OCI-LY7 (cell line): ENCODE measurements around the gene TRIM58. TPM values are rescaled to one million over a fixed set of nuclear protein-coding genes. Genes with fewer than 3 reads are reported as not detected.

Experiments used
- BruUV-seq: library from RNA; stranded (reverse); fragments of 400-500 nt; replicated peaks from 2 replicates; lab custom pipeline; 2021; lab: Mats Ljungman, UMichigan
- CTCF ChIA-PET: fragments of 300-600 bp; sonication (Branson Sonifier 250); formaldehyde crosslinking; loops from one replicate; lab custom pipeline; 2022; ENCODE audit warnings: antibody characterized with exemption; ENCODE audit not compliant: unreplicated experiment; lab: Charles Lee
- POLR2A ChIA-PET: fragments of 300-600 bp; sonication (Branson Sonifier 250); formaldehyde crosslinking; loops from one replicate; lab custom pipeline; 2022; ENCODE audit warnings: antibody characterized with exemption; lab: Charles Lee
- DNase-seq: peaks from one replicate; pipeline ENCODE4 v3.0.0-alpha.2; 2015; ENCODE audit warnings: low spot score
- H2AFZ ChIP-seq: fragments of 200-600 bp; sonication (generic), shearing (Covaris generic); 2 replicates; pipeline ENCODE4 v1.6.1; 2014; ENCODE audit warnings: mild to moderate bottlenecking, antibody characterized with exemption, low read length, moderate library complexity
- H3K27ac ChIP-seq: fragments of 200-600 bp; sonication (generic); 2 replicates; pipeline ENCODE4 v1.5.1; 2014; ENCODE audit warnings: mixed run types, low read depth, mild to moderate bottlenecking, moderate library complexity, low read length, inconsistent platforms; ENCODE audit not compliant: poor library complexity, severe bottlenecking
- H3K36me3 ChIP-seq: fragments of 200-600 bp; sonication (generic); 2 replicates; pipeline ENCODE4 v1.6.1; 2014; ENCODE audit warnings: mild to moderate bottlenecking, antibody characterized with exemption, low read length, moderate library complexity, mixed read lengths; ENCODE audit not compliant: insufficient read depth
- H3K4me1 ChIP-seq: fragments of 200-600 bp; sonication (generic); 2 replicates; pipeline ENCODE4 v1.5.1; 2014; ENCODE audit warnings: mild to moderate bottlenecking, low read length; ENCODE audit not compliant: insufficient read depth, poor library complexity, severe bottlenecking
- H3K4me2 ChIP-seq: fragments of 200-600 bp; sonication (generic); 2 replicates; pipeline ENCODE4 v1.6.1; 2014; ENCODE audit warnings: mild to moderate bottlenecking, low read length
- H3K4me3 ChIP-seq: fragments of 200-600 bp; sonication (generic); 2 replicates; pipeline ENCODE4 v1.5.1; 2014; ENCODE audit warnings: mild to moderate bottlenecking, low read depth, low read length; ENCODE audit not compliant: poor library complexity, severe bottlenecking
- H3K79me2 ChIP-seq: fragments of 200-600 bp; sonication (generic); 2 replicates; pipeline ENCODE4 v1.6.1; 2016; ENCODE audit warnings: low read depth, mild to moderate bottlenecking, low read length, moderate library complexity, mixed read lengths; ENCODE audit not compliant: insufficient read depth
- H3K9me2 ChIP-seq: fragments of 200-600 bp; sonication (generic); 2 replicates; pipeline ENCODE4 v1.6.1; 2016; ENCODE audit warnings: mild to moderate bottlenecking, low read length, mixed read lengths; ENCODE audit not compliant: insufficient read depth
- H3K9me3 ChIP-seq: fragments of 200-600 bp; sonication (generic); 2 replicates; pipeline ENCODE4 v1.6.1; 2014; ENCODE audit warnings: mild to moderate bottlenecking, mixed run types, low read length, mixed read lengths
- H4K20me1 ChIP-seq: fragments of 200-600 bp; sonication (generic); 2 replicates; pipeline ENCODE4 v1.6.1; 2014; ENCODE audit warnings: mild to moderate bottlenecking, antibody characterized with exemption, low read length, moderate library complexity, mixed read lengths; ENCODE audit not compliant: insufficient read depth
- EZH2phosphoT487 ChIP-seq: fragments of 200-600 bp; sonication (generic); IDR thresholded peaks from 2 replicates; pipeline ENCODE4 v1.6.1; 2018; ENCODE audit warnings: low read depth, borderline replicate concordance, mild to moderate bottlenecking, mixed run types, antibody characterized with exemption, low read length, moderate library complexity, mixed read lengths
- intact Hi-C: fragments of 100-400 bp; cut with micrococcal nuclease; formaldehyde crosslinking; loops from one replicate; pipeline ENCODE4 v1.10.0; 2022; ENCODE audit not compliant: unreplicated experiment
- total RNA-seq, 2 experiments: library from RNA; depleted of rRNA in 1 of 2; stranded (reverse); fragments of >200 nt in 1 of 2; shearing (Covaris generic) in 1 of 2; gene quantifications; 2 replicates each; pipeline ENCODE4 v1.2.3, GENCODE V29; 2014 to 2022
- TF ChIP-seq, protein P1 (sequence below): fragments of 200-600 bp; sonication (generic); conservative IDR thresholded peaks from 2 replicates; pipeline ENCODE4 v1.5.1; 2014; ENCODE audit warnings: mild to moderate bottlenecking, antibody characterized with exemption, low read length, moderate library complexity, mixed read lengths

TRIM58 gene
- total RNA-seq, 2 experiments from 2014 or later: not detected

DNA sequence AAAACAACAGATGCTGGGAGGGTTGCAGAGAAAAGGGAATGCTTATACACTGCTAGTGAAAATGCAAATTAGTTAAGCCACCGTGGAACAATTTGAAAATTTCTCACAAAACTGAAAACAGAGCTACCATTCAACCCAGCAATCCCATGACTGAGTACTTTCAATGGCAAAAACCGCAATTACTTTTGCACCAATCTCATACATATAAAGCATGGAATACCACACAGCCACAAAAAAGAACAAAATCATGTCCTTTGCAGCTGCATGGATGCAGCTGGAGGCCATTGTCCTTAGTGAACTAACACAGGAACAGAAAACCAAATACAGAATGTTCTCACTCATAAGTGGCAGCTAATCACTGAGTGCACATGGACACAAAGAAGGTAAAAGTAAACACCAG, 56.8 kb downstream of the TRIM58 start:
- BruUV-seq: no TSS peak
- Histone ChIP-seq H2AFZ (no peak overlapping the region), H3K4me3 (no peak overlapping the region), H3K9me2 (no peaks in the 10 kb centered on the region), H3K4me2 (no peak overlapping the region), H3K36me3 (no peaks in the 10 kb centered on the region), H4K20me1 (no peaks in the 10 kb centered on the region), H3K27ac (no peak overlapping the region), H3K9me3 (no peaks in the 10 kb centered on the region), H3K4me1 (no peaks in the 10 kb centered on the region), H3K79me2 (no peaks in the 10 kb centered on the region)
- ChIA-PET CTCF (no interaction called here), POLR2A (interaction anchor here (0.6 kb wide), 1 partner anchor 607 kb away, joined by 3 read pairs; no protein-coding TSS in a partner anchor)
- TF ChIP-seq EZH2phosphoT487: no peak
- TF ChIP-seq, protein P1, sequence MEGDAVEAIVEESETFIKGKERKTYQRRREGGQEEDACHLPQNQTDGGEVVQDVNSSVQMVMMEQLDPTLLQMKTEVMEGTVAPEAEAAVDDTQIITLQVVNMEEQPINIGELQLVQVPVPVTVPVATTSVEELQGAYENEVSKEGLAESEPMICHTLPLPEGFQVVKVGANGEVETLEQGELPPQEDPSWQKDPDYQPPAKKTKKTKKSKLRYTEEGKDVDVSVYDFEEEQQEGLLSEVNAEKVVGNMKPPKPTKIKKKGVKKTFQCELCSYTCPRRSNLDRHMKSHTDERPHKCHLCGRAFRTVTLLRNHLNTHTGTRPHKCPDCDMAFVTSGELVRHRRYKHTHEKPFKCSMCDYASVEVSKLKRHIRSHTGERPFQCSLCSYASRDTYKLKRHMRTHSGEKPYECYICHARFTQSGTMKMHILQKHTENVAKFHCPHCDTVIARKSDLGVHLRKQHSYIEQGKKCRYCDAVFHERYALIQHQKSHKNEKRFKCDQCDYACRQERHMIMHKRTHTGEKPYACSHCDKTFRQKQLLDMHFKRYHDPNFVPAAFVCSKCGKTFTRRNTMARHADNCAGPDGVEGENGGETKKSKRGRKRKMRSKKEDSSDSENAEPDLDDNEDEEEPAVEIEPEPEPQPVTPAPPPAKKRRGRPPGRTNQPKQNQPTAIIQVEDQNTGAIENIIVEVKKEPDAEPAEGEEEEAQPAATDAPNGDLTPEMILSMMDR: no peak
- DNase-seq: no peak
- intact Hi-C loops: no loop called here

DNA sequence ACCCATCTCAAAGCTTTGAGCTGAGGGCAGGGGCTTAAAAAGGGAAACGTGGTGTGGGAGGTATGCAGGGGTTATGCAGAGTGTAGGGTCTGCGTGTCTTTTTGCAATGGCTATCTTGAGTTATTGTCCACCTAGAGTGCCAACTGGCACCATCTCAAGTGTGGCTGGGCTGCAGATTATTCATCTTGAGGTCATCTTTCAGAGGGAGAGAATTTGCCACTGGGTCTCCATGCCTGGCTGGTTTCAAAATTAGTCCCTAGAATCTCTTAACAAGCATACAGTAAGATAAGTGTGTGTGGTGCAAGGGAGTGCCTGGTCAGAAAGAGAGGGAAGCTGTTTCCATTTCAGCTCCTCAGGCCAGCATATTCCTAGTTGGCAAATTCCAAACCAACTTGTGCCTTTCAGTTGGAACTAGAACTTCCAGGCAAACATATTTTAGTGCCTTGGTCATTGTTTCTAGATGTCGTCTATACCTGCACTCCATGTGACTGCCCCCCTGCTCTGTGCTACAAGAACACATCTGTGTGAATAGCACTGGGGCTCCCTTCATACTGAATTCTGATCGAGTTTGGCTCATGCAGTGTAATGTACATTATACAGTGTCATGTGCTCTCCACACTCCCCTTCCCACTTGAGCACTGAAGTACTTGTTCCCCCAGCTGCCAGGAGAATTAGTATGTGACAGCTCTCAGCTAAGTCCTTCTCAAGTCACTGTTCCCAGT, 58.1 kb downstream of the TRIM58 start:
- H3K79me2 ChIP-seq: no peaks in the 10 kb centered on the region
- H3K36me3 ChIP-seq: no peaks in the 10 kb centered on the region
- H3K4me2 ChIP-seq: no peak overlapping the region
- H3K4me1 ChIP-seq: no peaks in the 10 kb centered on the region
- no peak overlapping the region for H3K27ac ChIP-seq
- no peak for DNase-seq
- no TSS peak for BruUV-seq
- no peaks in the 10 kb centered on the region for H4K20me1 ChIP-seq
- no peak overlapping the region for H3K4me3 ChIP-seq
- H3K9me3 ChIP-seq: no peaks in the 10 kb centered on the region
- CTCF ChIA-PET: no interaction called here
- no peaks in the 10 kb centered on the region for H3K9me2 ChIP-seq
- POLR2A ChIA-PET: no interaction called here
- TF ChIP-seq, protein P1: no peak
- TF ChIP-seq EZH2phosphoT487: no peak
- intact Hi-C loops: no loop called here
- H2AFZ ChIP-seq: no peak overlapping the region

DNA sequence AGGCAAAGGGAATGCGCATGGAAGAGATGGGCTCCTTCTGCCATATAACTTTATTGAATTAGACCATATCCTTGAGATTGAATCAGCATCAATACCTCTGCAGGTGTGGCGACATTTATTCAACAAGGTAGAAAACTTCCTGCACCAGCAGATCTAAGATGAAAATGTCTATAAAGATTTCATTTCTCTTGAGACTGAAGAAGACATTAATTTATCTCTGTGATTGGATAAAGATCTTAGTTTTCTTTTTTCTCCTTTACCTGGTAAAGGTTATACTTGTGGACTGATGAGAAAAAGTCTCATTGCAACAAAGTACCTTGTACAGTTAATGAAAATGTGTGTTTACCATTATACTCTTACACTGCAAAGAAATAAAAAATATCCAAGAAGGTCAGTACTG, 63.0 kb downstream of the TRIM58 start, which contains the start of gene OR2T8:
OR2T8 (plus strand) TSS at position 301 of the 400 bp plus-strand sequence. CDS start 766 bp downstream, outside the sequence.
- H3K4me2 ChIP-seq: no peak within 1 kb of the TSS
- no peaks in the 10 kb centered on the region for H4K20me1 ChIP-seq
- BruUV-seq: no TSS peak
- no peaks in the 10 kb centered on the region for H3K9me2 ChIP-seq
- H3K4me1 ChIP-seq: no peaks in the 10 kb centered on the region
- POLR2A ChIA-PET: no interaction called here
- H3K27ac ChIP-seq: no peak within 1 kb of the TSS
- no peak within 1 kb of the TSS for H3K4me3 ChIP-seq
- H2AFZ ChIP-seq: no peak within 1 kb of the TSS
- no peaks in the 10 kb centered on the region for H3K36me3 ChIP-seq
- H3K79me2 ChIP-seq: no peaks in the 10 kb centered on the region
- no peaks in the 10 kb centered on the region for H3K9me3 ChIP-seq
- intact Hi-C loops: no loop called here
- DNase-seq: no peak
- no peak for TF ChIP-seq EZH2phosphoT487
- TF ChIP-seq, protein P1: no peak
- CTCF ChIA-PET: no interaction called here
